Measurements from ENCODE around the gene CA12. TPM values are rescaled to one million over a fixed set of nuclear protein-coding genes. Genes with fewer than 3 reads are reported as not detected.

CA12 gene
- total RNA-seq, 4 donors from 2014 or later = 126 to 156 (median 143) TPM

DNA sequence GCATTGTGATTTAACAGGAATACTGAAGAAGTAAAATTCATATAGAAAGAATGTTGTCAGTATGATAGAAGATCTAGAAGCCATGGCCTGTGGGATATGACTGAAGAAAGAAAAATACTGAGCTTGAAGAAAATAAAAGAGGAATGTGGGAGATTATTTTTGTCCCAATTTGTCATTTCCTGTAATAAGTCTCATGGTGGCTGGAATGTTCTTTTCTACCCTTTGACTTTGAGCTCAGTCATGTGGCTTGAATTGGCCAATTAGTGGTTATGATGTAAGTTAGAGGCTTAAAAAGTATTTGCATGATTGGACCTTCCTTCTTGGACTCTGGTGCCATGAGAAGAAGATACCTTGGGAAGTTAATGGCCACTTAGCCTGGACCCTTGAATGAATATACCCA, 90.1 kb downstream of the CA12 start:
- TF ChIP-seq POLR2A (IDR thresholded peaks at IDR 0.05) = no peak
- no peak for TF ChIP-seq CTCF (IDR thresholded peaks at IDR 0.05)
- intact Hi-C loops (cut with DNase I) = loop anchor here (5.0 kb wide), 1 partner anchor 111 kb away; no protein-coding TSS in a partner anchor
- DNase-seq = no peak

DNA sequence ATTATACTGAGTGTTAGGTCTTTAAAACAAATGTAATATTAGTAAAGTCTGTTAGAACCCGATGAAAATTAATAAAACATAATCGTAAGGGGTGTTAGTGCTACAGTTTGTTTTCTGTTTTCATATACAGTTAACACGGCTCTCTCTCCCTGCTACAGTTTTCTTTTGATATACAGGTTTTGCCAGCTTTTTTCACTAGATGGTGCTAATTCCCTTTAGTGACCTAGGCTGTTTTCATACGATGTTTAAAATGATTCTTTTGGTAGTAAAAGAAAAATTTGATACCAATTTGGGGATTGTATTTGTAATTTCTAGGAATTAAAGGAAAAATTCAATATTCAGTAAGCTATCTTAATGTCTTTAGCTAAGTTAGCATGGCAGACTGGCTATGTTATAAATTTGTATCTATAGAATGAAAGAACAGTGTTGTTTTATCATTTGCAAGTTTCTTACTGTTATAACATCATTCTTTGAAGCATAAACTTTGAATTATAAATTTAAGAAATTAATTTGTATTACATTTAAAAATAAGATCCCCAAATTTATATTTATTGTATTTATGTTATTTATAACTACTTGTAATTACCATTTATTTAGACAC, 92.8 kb downstream of the CA12 start:
- intact Hi-C loops (cut with DNase I) = no loop called here
- no peak overlapping the region for H3K4me3 ChIP-seq
- H3K4me1 ChIP-seq = peaks cover 0 to 6% (median 0%) of the 10 kb centered on the region in 3 donors
- H3K36me3 ChIP-seq = peaks cover 0 to 24% (median 4%) of the 10 kb centered on the region in 3 donors
- no peaks in the 10 kb centered on the region for H3K9me3 ChIP-seq
- DNase-seq = no peak
- H3K27me3 ChIP-seq = no peaks in the 10 kb centered on the region
- H3K27ac ChIP-seq = no peak overlapping the region
- TF ChIP-seq POLR2A (IDR thresholded peaks at IDR 0.05) (no peak), CTCF (IDR thresholded peaks at IDR 0.05) (peak in 5 of 6 experiments; percentile 32 to 75 (median 67))
- WGBS, 2 donors = 0 to 2% methylated on average over 4 of the region's 4 CpGs

More for the DNA sequence above, 90.1 kb downstream of the CA12 start:
- Histone ChIP-seq H3K9me3 (no peaks in the 10 kb centered on the region), H3K4me1 (peaks cover 0 to 6% (median 0%) of the 10 kb centered on the region in 3 donors), H3K4me3 (no peak overlapping the region), H3K27me3 (no peaks in the 10 kb centered on the region), H3K36me3 (peaks cover 0 to 12% (median 0%) of the 10 kb centered on the region in 3 donors), H3K27ac (peak overlapping the region in 1 of 4 donors; percentile 13)

GRCh38 chr15:63288342-63288741, 93.3 kb downstream of the CA12 start:
- 46 to 54% methylated on average over 1 of the region's 1 CpG for WGBS, 2 donors
- H3K27ac ChIP-seq = no peak overlapping the region
- intact Hi-C loops (cut with DNase I) = no loop called here
- H3K27me3 ChIP-seq = no peaks in the 10 kb centered on the region
- peaks cover 0 to 24% (median 4%) of the 10 kb centered on the region in 3 donors for H3K36me3 ChIP-seq
- no peaks in the 10 kb centered on the region for H3K9me3 ChIP-seq
- no peak for DNase-seq
- peaks cover 0 to 7% (median 0%) of the 10 kb centered on the region in 3 donors for H3K4me1 ChIP-seq
- TF ChIP-seq CTCF (IDR thresholded peaks at IDR 0.05) = no peak
- no peak for TF ChIP-seq POLR2A (IDR thresholded peaks at IDR 0.05)
- no peak overlapping the region for H3K4me3 ChIP-seq

GRCh38 chr15:63287109-63287508, 94.5 kb downstream of the CA12 start:
- H3K9me3 ChIP-seq = no peaks in the 10 kb centered on the region
- no peak overlapping the region for H3K4me3 ChIP-seq
- DNase-seq = no peak
- peaks cover 0 to 24% (median 4%) of the 10 kb centered on the region in 3 donors for H3K36me3 ChIP-seq
- WGBS, 2 donors = 77% methylated on average over 2 of the region's 2 CpGs
- no peaks in the 10 kb centered on the region for H3K27me3 ChIP-seq
- H3K4me1 ChIP-seq = peaks cover 0 to 15% (median 0%) of the 10 kb centered on the region in 3 donors
- TF ChIP-seq CTCF (IDR thresholded peaks at IDR 0.05) (no peak), POLR2A (IDR thresholded peaks at IDR 0.05) (no peak)
- H3K27ac ChIP-seq = no peak overlapping the region
- intact Hi-C loops (cut with DNase I) = no loop called here

GRCh38 chr15:63284335-63284734, 97.3 kb downstream of the CA12 start:
- DNase-seq = no peak
- peaks cover 0 to 22% (median 0%) of the 10 kb centered on the region in 3 donors for H3K4me1 ChIP-seq
- H3K27me3 ChIP-seq = no peaks in the 10 kb centered on the region
- no peak overlapping the region for H3K27ac ChIP-seq
- WGBS, 2 donors = 91% methylated on average over 5 of the region's 6 CpGs
- H3K36me3 ChIP-seq = peaks cover 0 to 32% (median 4%) of the 10 kb centered on the region in 3 donors
- H3K9me3 ChIP-seq = no peaks in the 10 kb centered on the region
- H3K4me3 ChIP-seq = no peak overlapping the region
- no peak for TF ChIP-seq CTCF (IDR thresholded peaks at IDR 0.05)
- TF ChIP-seq POLR2A (IDR thresholded peaks at IDR 0.05) = no peak
- intact Hi-C loops (cut with DNase I) = no loop called here

Data from esophagus squamous epithelium (tissue), 5 donors.